Astrocyte (in vitro differentiated cells and primary cell): ENCODE results near the gene SHFL. TPM values are rescaled to one million over a fixed set of nuclear protein-coding genes. Genes with fewer than 3 reads are reported as not detected.
A peak's percentile ranks its signal among the peaks of the same experiment; 100 is the strongest.

Experiments used
- DNase-seq: peaks from one replicate; pipeline ENCODE4 v3.0.0-alpha.2; 2010; ENCODE audit warnings: low read depth
- FAIRE-seq: peaks from 2 replicates; lab custom pipeline; 2011; peaks lifted over from hg19 to GRCh38; lab: Jason Lieb, UNC
- H2AFZ ChIP-seq: 2 replicates; pipeline ENCODE4 v1.6.0; 2012; ENCODE audit warnings: low read depth, low read length, inconsistent platforms
- H3K27ac ChIP-seq: 2 replicates; pipeline ENCODE4 v1.5.1; 2011; ENCODE audit warnings: low read depth, low read length, inconsistent platforms
- H3K27me3 ChIP-seq: 2 replicates; pipeline ENCODE4 v1.6.0; 2011; ENCODE audit warnings: low read length, inconsistent platforms; ENCODE audit not compliant: insufficient read depth
- H3K36me3 ChIP-seq: 2 replicates; pipeline ENCODE4 v1.5.1; 2011; ENCODE audit warnings: low read length, inconsistent platforms; ENCODE audit not compliant: insufficient read depth
- H3K4me1 ChIP-seq: 2 replicates; pipeline ENCODE4 v1.5.1; 2011; ENCODE audit warnings: low read length, inconsistent platforms; ENCODE audit not compliant: insufficient read depth
- H3K4me2 ChIP-seq: 2 replicates; pipeline ENCODE4 v1.6.0; 2012; ENCODE audit warnings: low read length, inconsistent platforms
- H3K4me3 ChIP-seq: 2 replicates; pipeline ENCODE4 v1.5.1; 2011; ENCODE audit warnings: low read depth, mild to moderate bottlenecking, low read length, inconsistent platforms; ENCODE audit not compliant: insufficient read depth
- H3K79me2 ChIP-seq: 2 replicates; pipeline ENCODE4 v1.6.0; 2012; ENCODE audit warnings: mild to moderate bottlenecking, low read length, inconsistent platforms; ENCODE audit not compliant: insufficient read depth
- H3K9ac ChIP-seq: 2 replicates; pipeline ENCODE4 v1.6.0; 2012; ENCODE audit warnings: mild to moderate bottlenecking, low read length, inconsistent platforms
- H3K9me3 ChIP-seq: 2 replicates; pipeline ENCODE4 v1.5.1; 2012; ENCODE audit warnings: low read depth, mild to moderate bottlenecking, low read length, inconsistent platforms; ENCODE audit not compliant: insufficient read depth
- H4K20me1 ChIP-seq: 2 replicates; pipeline ENCODE4 v1.6.0; 2012; ENCODE audit warnings: low read length, inconsistent platforms; ENCODE audit not compliant: insufficient read depth
- H3K27ac Mint-ChIP-seq: one replicate; pipeline ENCODE4 v1.8.0; 2021; ENCODE audit warnings: mild to moderate bottlenecking, mixed read lengths; ENCODE audit not compliant: unreplicated experiment
- H3K27me3 Mint-ChIP-seq: one replicate; pipeline ENCODE4 v1.8.0; 2021; ENCODE audit warnings: low read depth, mixed read lengths; ENCODE audit not compliant: unreplicated experiment
- H3K36me3 Mint-ChIP-seq: one replicate; pipeline ENCODE4 v1.8.0; 2021; ENCODE audit warnings: low read depth, mixed read lengths; ENCODE audit not compliant: unreplicated experiment
- H3K4me1 Mint-ChIP-seq: one replicate; pipeline ENCODE4 v1.8.0; 2021; ENCODE audit warnings: low read depth, mixed read lengths; ENCODE audit not compliant: unreplicated experiment
- H3K4me3 Mint-ChIP-seq: one replicate; pipeline ENCODE4 v1.8.0; 2021; ENCODE audit warnings: mild to moderate bottlenecking, moderate library complexity, mixed read lengths; ENCODE audit not compliant: unreplicated experiment
- H3K9me3 Mint-ChIP-seq: one replicate; pipeline ENCODE4 v1.8.0; 2021; ENCODE audit warnings: mild to moderate bottlenecking, mixed read lengths; ENCODE audit not compliant: unreplicated experiment
- EZH2 ChIP-seq: IDR thresholded peaks from 2 replicates; pipeline ENCODE4 v1.6.1; 2012; ENCODE audit warnings: mild to moderate bottlenecking, low read length, inconsistent platforms; ENCODE audit not compliant: insufficient read depth
- total RNA-seq: library from RNA; stranded (reverse); gene quantifications from 2 replicates; pipeline ENCODE4 v1.2.1, GENCODE V29; 2021
- TF ChIP-seq, protein P1 (sequence below): IDR thresholded peaks from 2 replicates; pipeline ENCODE4 v1.5.1; 2011; ENCODE audit warnings: low read depth, mild to moderate bottlenecking, inconsistent platforms, low read length, moderate library complexity; ENCODE audit not compliant: insufficient read depth

SHFL gene
- total RNA-seq, 1 donor from 2014 or later, result 73.5 TPM

DNA sequence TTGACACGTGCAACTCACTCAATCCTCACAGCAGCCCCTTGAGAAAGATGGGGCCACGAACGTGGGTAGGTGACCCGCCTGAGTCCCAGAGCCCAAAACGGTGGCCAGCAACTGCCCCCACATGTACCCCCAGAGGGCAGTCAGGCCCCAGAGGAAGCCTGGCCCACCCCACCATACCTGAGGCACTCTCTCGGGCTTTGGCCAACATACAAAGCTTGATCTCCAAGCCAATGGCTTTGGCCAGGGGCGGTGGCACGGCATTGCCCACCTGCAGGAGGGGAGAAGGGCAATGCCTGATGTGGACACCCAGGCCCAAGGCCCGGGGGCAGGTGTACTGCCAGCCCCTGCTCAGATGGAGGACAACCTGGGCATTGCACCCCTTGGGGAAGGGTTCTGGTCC is 47.9 kb downstream of the SHFL start:
- Mint-ChIP-seq H3K27ac (no peak overlapping the region), H3K27me3 (no peaks in the 10 kb centered on the region), H3K36me3 (peaks cover 9% of the 10 kb centered on the region), H3K9me3 (no peaks in the 10 kb centered on the region), H3K4me3 (no peak overlapping the region), H3K4me1 (peaks cover 2% of the 10 kb centered on the region)
- Histone ChIP-seq H3K9me3 (no peaks in the 10 kb centered on the region), H3K4me3 (no peak overlapping the region), H3K4me2 (no peak overlapping the region), H3K27ac (no peak overlapping the region), H3K4me1 (peaks cover 2% of the 10 kb centered on the region), H3K27me3 (no peaks in the 10 kb centered on the region), H3K79me2 (no peaks in the 10 kb centered on the region), H2AFZ (no peak overlapping the region), H3K9ac (no peak overlapping the region), H4K20me1 (peaks cover 4% of the 10 kb centered on the region), H3K36me3 (peaks cover 23% of the 10 kb centered on the region)
- DNase-seq, result no peak
- no peak for TF ChIP-seq EZH2
- TF ChIP-seq, protein P1, sequence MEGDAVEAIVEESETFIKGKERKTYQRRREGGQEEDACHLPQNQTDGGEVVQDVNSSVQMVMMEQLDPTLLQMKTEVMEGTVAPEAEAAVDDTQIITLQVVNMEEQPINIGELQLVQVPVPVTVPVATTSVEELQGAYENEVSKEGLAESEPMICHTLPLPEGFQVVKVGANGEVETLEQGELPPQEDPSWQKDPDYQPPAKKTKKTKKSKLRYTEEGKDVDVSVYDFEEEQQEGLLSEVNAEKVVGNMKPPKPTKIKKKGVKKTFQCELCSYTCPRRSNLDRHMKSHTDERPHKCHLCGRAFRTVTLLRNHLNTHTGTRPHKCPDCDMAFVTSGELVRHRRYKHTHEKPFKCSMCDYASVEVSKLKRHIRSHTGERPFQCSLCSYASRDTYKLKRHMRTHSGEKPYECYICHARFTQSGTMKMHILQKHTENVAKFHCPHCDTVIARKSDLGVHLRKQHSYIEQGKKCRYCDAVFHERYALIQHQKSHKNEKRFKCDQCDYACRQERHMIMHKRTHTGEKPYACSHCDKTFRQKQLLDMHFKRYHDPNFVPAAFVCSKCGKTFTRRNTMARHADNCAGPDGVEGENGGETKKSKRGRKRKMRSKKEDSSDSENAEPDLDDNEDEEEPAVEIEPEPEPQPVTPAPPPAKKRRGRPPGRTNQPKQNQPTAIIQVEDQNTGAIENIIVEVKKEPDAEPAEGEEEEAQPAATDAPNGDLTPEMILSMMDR, result no peak
- no peak for FAIRE-seq

GRCh38 chr19:10135551-10136334 is 49.6 kb downstream of the SHFL start:
- Histone ChIP-seq H3K4me3 (no peak overlapping the region), H4K20me1 (peaks cover 10% of the 10 kb centered on the region), H3K79me2 (no peaks in the 10 kb centered on the region), H3K9ac (no peak overlapping the region), H3K9me3 (no peaks in the 10 kb centered on the region), H3K4me1 (peaks cover 2% of the 10 kb centered on the region), H3K36me3 (peaks cover 24% of the 10 kb centered on the region), H3K4me2 (no peak overlapping the region), H3K27ac (no peak overlapping the region), H2AFZ (no peak overlapping the region), H3K27me3 (no peaks in the 10 kb centered on the region)
- no peak overlapping the region for H3K27ac Mint-ChIP-seq
- no peak overlapping the region for H3K4me3 Mint-ChIP-seq
- peaks cover 2% of the 10 kb centered on the region for H3K4me1 Mint-ChIP-seq
- FAIRE-seq (no peak), DNase-seq (no peak)
- no peaks in the 10 kb centered on the region for H3K27me3 Mint-ChIP-seq
- no peak for TF ChIP-seq EZH2
- TF ChIP-seq, protein P1, result no peak
- no peaks in the 10 kb centered on the region for H3K9me3 Mint-ChIP-seq
- H3K36me3 Mint-ChIP-seq, result peaks cover 9% of the 10 kb centered on the region

- Histone ChIP-seq H2AFZ (no peak overlapping the region), H3K4me3 (no peak overlapping the region), H3K36me3 (peaks cover 31% of the 10 kb centered on the region), H3K9ac (no peak overlapping the region), H3K79me2 (no peaks in the 10 kb centered on the region), H4K20me1 (peaks cover 10% of the 10 kb centered on the region), H3K27ac (no peak overlapping the region), H3K4me1 (peaks cover 2% of the 10 kb centered on the region), H3K27me3 (no peaks in the 10 kb centered on the region), H3K4me2 (no peak overlapping the region), H3K9me3 (no peaks in the 10 kb centered on the region)
- no peaks in the 10 kb centered on the region for H3K9me3 Mint-ChIP-seq
- no peak overlapping the region for H3K4me3 Mint-ChIP-seq
- TF ChIP-seq, protein P1, result no peak
- no peak for TF ChIP-seq EZH2
- H3K27me3 Mint-ChIP-seq, result no peaks in the 10 kb centered on the region
- H3K36me3 Mint-ChIP-seq, result peaks cover 9% of the 10 kb centered on the region
- H3K27ac Mint-ChIP-seq, result peak overlapping the region; percentile 7
- FAIRE-seq (no peak), DNase-seq (no peak)
- no peaks in the 10 kb centered on the region for H3K4me1 Mint-ChIP-seq
Observed at GRCh38 chr19:10136936-10137335, 50.8 kb downstream of the SHFL start.
